GM23338 (cell line): ENCODE data around the gene HOTAIR. TPM values are rescaled to one million over a fixed set of nuclear protein-coding genes. Genes with fewer than 3 reads are reported as not detected.

Experiments
- ATAC-seq: fragments of 200-7000 bp; cut with Tn5 transposase; 3 replicates; pipeline ENCODE4 v1.9.1; 2020
- DNase-seq: peaks from one replicate; pipeline ENCODE4 v3.0.0-alpha.2; 2015; ENCODE audit warnings: low spot score
- H2AFZ ChIP-seq: fragments of 200-600 bp; sonication (generic); 2 replicates; pipeline ENCODE4 v1.8.0; 2016; ENCODE audit warnings: antibody characterized with exemption, mild to moderate bottlenecking, moderate library complexity
- H3F3A ChIP-seq: fragments of 200-600 bp; sonication (generic); replicated peaks from 2 replicates; pipeline ENCODE4 v1.8.0; 2017; ENCODE audit warnings: antibody characterized with exemption, mixed run types, low read depth
- H3K27ac ChIP-seq: fragments of 200-600 bp; sonication (generic); 2 replicates; pipeline ENCODE4 v1.6.1; 2016; ENCODE audit warnings: low read depth
- H3K27me3 ChIP-seq: fragments of 200-600 bp; sonication (generic); 2 replicates; pipeline ENCODE4 v1.8.0; 2016; ENCODE audit warnings: mild to moderate bottlenecking, mixed run types, moderate library complexity; ENCODE audit not compliant: insufficient read depth
- H3K36me3 ChIP-seq: fragments of 200-600 bp; sonication (generic); 2 replicates; pipeline ENCODE4 v1.8.0; 2016; ENCODE audit warnings: mild to moderate bottlenecking; ENCODE audit not compliant: insufficient read depth
- H3K4me1 ChIP-seq: fragments of 200-600 bp; sonication (generic); 2 replicates; pipeline ENCODE4 v1.8.0; 2016; ENCODE audit warnings: mild to moderate bottlenecking, moderate library complexity; ENCODE audit not compliant: insufficient read depth
- H3K4me2 ChIP-seq: fragments of 200-600 bp; sonication (generic); 2 replicates; pipeline ENCODE4 v1.7.1; 2017; ENCODE audit warnings: mixed run types
- H3K4me3 ChIP-seq: fragments of 200-600 bp; sonication (generic); 2 replicates; pipeline ENCODE4 v1.6.1; 2016; ENCODE audit warnings: mixed run types
- H3K79me2 ChIP-seq: fragments of 200-600 bp; sonication (generic); replicated peaks from 2 replicates; pipeline ENCODE4 v1.8.0; 2017; ENCODE audit warnings: mild to moderate bottlenecking; ENCODE audit not compliant: insufficient read depth
- H3K9me2 ChIP-seq: fragments of 200-600 bp; sonication (generic); 2 replicates; pipeline ENCODE4 v1.8.0; 2017; ENCODE audit not compliant: insufficient read depth
- H4K20me1 ChIP-seq: fragments of 200-600 bp; sonication (generic); replicated peaks from 2 replicates; pipeline ENCODE4 v1.8.0; 2017; ENCODE audit warnings: mild to moderate bottlenecking; ENCODE audit not compliant: insufficient read depth
- H3K27ac Mint-ChIP-seq: 2 replicates; pipeline ENCODE4 v1.8.0; 2020; ENCODE audit warnings: inconsistent platforms, mild to moderate bottlenecking, moderate library complexity, mixed read lengths
- H3K27me3 Mint-ChIP-seq: 3 replicates; pipeline ENCODE4 v1.8.0; 2022; ENCODE audit warnings: low read depth, mild to moderate bottlenecking, moderate library complexity, mixed read lengths, inconsistent platforms; ENCODE audit not compliant: insufficient read depth, poor library complexity
- H3K36me3 Mint-ChIP-seq: 3 replicates; pipeline ENCODE4 v1.8.0; 2021; ENCODE audit warnings: low read depth, mild to moderate bottlenecking, inconsistent platforms, moderate library complexity, mixed read lengths
- H3K4me1 Mint-ChIP-seq: 3 replicates; pipeline ENCODE4 v1.8.0; 2020; ENCODE audit warnings: mild to moderate bottlenecking, inconsistent platforms, mixed read lengths
- H3K4me3 Mint-ChIP-seq: 3 replicates; pipeline ENCODE4 v1.8.0; 2021; ENCODE audit warnings: moderate library complexity, mild to moderate bottlenecking, inconsistent platforms, mixed read lengths
- H3K9me3 Mint-ChIP-seq: 3 replicates; pipeline ENCODE4 v1.8.0; 2020; ENCODE audit warnings: moderate library complexity, mild to moderate bottlenecking, inconsistent platforms, mixed read lengths
- ETS1 ChIP-seq: IDR thresholded peaks from 2 replicates; pipeline ENCODE4 v1.6.1; 2016; ENCODE audit warnings: antibody characterized with exemption
- EZH2 ChIP-seq: fragments of 200-600 bp; sonication (generic); IDR thresholded peaks from one replicate; pipeline ENCODE4 v1.8.0; 2017; ENCODE audit warnings: antibody characterized with exemption, mild to moderate bottlenecking, low read depth; ENCODE audit not compliant: unreplicated experiment
- EZH2phosphoT487 ChIP-seq: fragments of 200-600 bp; sonication (generic); IDR thresholded peaks from one replicate; pipeline ENCODE4 v1.8.1; 2018; ENCODE audit warnings: antibody characterized with exemption; ENCODE audit not compliant: unreplicated experiment
- NANOG ChIP-seq: IDR thresholded peaks from 2 replicates; pipeline ENCODE4 v1.6.1; 2016; ENCODE audit warnings: antibody characterized with exemption, borderline replicate concordance
- POLR2AphosphoS5 ChIP-seq: IDR thresholded peaks from 2 replicates; pipeline ENCODE4 v1.6.1; 2016; ENCODE audit warnings: antibody characterized with exemption, low read depth
- STAT1 ChIP-seq: IDR thresholded peaks from one replicate; pipeline ENCODE4 v1.6.1; 2016; ENCODE audit warnings: antibody characterized with exemption; ENCODE audit not compliant: unreplicated experiment
- ZNF114 ChIP-seq: fragments of 250-450 bp; sonication (Bioruptor Pico); IDR thresholded peaks from 2 replicates; pipeline ENCODE4 v1.5.0; 2020; ENCODE audit warnings: mild to moderate bottlenecking, moderate library complexity
- ZNF462 ChIP-seq: fragments of 250-450 bp; sonication (Bioruptor Pico); IDR thresholded peaks from 2 replicates; pipeline ENCODE4 v1.5.0; 2020; ENCODE audit warnings: mild to moderate bottlenecking, moderate library complexity
- polyA plus RNA-seq: library from polyadenylated mRNA; unstranded; fragments of >200 nt; fragmentation: Nextera tagmentation; extraction: Ambion mirVana; gene quantifications from 2 replicates; pipeline ENCODE4 v1.2.1, GENCODE V29; 2016
- total RNA-seq: library from RNA; depleted of rRNA; stranded (reverse); fragments of >200 nt; shearing (Covaris generic); gene quantifications from 2 replicates; pipeline ENCODE4 v1.2.3, GENCODE V29; 2014

HOTAIR gene
- total and polyA plus RNA-seq, 2 experiments from 2014 or later = not detected

- no peak for TF ChIP-seq ZNF114
- no peak for TF ChIP-seq STAT1
- TF ChIP-seq POLR2AphosphoS5 = no peak
These were observed 19.2 kb upstream of the HOTAIR start (continued) for GRCh38 chr12:53994009-53994263.

GRCh38 chr12:53993162-53994008, 18.6 kb upstream of the HOTAIR start:
- no peaks in the 10 kb centered on the region for H3K79me2 ChIP-seq
- peaks cover 31% of the 10 kb centered on the region for H4K20me1 ChIP-seq
- H3K27me3 ChIP-seq = peaks cover 100% of the 10 kb centered on the region
- no peaks in the 10 kb centered on the region for H3K9me2 ChIP-seq
- H3K36me3 ChIP-seq = no peaks in the 10 kb centered on the region
- no peaks in the 10 kb centered on the region; the same call in 1 of the 3 replicates for H3K9me3 Mint-ChIP-seq
- no peaks in the 10 kb centered on the region; the same call in 2 of the 3 replicates for H3K36me3 Mint-ChIP-seq
- no peak overlapping the region for H3K4me2 ChIP-seq
- H3K27ac ChIP-seq = no peak overlapping the region
- ATAC-seq (no peak), DNase-seq (no peak)
- H3K4me1 Mint-ChIP-seq = peaks cover 48% of the 10 kb centered on the region
- H3K4me3 ChIP-seq = no peak overlapping the region
- peaks cover 100% of the 10 kb centered on the region for H3K27me3 Mint-ChIP-seq
- peaks cover 47% of the 10 kb centered on the region for H3K4me1 ChIP-seq
- H2AFZ ChIP-seq = no peak overlapping the region
- no peak overlapping the region for H3K27ac Mint-ChIP-seq
- no peak overlapping the region; the same call in 2 of the 3 replicates for H3K4me3 Mint-ChIP-seq
- H3F3A ChIP-seq = peaks cover 51% of the 10 kb centered on the region
- TF ChIP-seq EZH2 = peak; percentile 98
- no peak for TF ChIP-seq ETS1
- no peak for TF ChIP-seq POLR2AphosphoS5
- peak; percentile 18 for TF ChIP-seq EZH2phosphoT487

- Histone ChIP-seq H3K9me2 (no peaks in the 10 kb centered on the region), H3K27ac (no peak overlapping the region), H3F3A (peaks cover 49% of the 10 kb centered on the region), H3K4me3 (no peak overlapping the region), H3K27me3 (peaks cover 100% of the 10 kb centered on the region), H2AFZ (no peak overlapping the region), H4K20me1 (peaks cover 40% of the 10 kb centered on the region), H3K79me2 (no peaks in the 10 kb centered on the region), H3K4me2 (no peak overlapping the region), H3K4me1 (peaks cover 41% of the 10 kb centered on the region), H3K36me3 (no peaks in the 10 kb centered on the region)
- Mint-ChIP-seq H3K27ac (no peak overlapping the region), H3K27me3 (peaks cover 100% of the 10 kb centered on the region), H3K4me3 (no peak overlapping the region), H3K9me3 (no peaks in the 10 kb centered on the region; the same call in 2 of the 3 replicates), H3K4me1 (peaks cover 38% of the 10 kb centered on the region), H3K36me3 (no peaks in the 10 kb centered on the region; the same call in 2 of the 3 replicates)
- no peak for DNase-seq
- ATAC-seq = no peak
- TF ChIP-seq POLR2AphosphoS5 (no peak), EZH2 (peak; percentile 74), ZNF114 (no peak), NANOG (no peak), STAT1 (no peak), ZNF462 (CRISPR knock-in tag) (no peak)
These were observed 17.7 kb upstream of the HOTAIR start for GRCh38 chr12:53992377-53992889.
